Measurements from ENCODE around the gene PROX1.

Gene PROX1

DNA sequence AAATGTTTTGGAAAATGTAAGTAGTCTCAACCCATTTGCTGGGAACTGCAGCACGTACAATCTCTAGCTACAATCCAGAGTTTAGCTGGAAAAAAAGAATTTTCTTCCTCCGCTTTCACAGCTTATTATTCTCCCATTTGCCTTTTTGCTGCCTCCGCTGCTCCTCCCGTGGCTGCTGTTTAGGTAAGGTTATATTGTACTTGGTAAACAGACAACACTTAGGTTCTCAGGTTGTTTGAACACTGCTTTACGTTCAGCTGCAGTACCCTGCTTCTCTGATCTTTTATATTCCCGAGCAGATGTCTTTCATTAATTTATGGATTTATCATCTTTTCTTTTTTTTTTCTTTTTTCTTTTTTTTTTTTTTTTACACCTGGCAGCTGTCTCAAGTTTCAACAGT, 14.3 kb downstream of the PROX1 start:
- no peak for DNase-seq

DNA sequence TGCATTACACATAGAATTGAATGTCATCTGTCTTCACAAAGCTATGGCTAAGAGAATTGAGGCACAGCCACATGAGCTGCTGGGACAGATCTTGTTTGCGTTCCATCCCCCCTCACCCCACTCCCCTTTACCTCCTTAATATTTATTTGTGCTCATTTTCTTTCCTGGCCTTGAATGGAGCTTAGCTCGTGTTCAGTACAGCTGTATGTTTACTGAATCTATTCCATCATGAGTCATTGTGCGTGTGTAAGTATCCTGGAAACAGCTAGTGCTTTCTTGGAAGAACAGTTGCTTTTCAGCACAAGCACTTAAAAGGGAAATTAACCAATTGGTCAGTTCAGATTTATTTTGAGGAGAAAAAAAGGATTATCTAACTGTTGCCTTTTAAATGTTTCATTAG, 14.7 kb downstream of the PROX1 start:
- DNase-seq: peak; percentile 49 to 84

DNA sequence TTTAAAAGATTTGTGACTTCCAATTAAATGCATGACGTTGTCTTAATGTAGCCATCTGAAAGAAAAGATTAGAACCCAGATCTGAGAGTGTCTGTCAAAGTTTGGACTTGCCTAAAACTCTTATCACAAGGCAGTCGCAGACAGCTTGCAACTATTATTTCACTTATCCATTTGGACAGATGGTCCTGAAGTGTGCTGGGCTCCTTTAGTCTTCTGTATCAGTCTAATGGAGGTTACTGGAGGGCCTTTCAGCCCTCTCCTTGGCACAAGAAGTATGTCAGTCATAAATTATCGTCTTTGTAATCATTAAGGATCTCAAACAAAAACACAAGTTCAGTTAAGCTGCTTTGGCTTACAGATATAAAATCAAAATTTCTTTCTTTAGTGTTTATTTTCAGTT, 15.5 kb downstream of the PROX1 start:
- peak; percentile 84 to 98 for DNase-seq

DNA sequence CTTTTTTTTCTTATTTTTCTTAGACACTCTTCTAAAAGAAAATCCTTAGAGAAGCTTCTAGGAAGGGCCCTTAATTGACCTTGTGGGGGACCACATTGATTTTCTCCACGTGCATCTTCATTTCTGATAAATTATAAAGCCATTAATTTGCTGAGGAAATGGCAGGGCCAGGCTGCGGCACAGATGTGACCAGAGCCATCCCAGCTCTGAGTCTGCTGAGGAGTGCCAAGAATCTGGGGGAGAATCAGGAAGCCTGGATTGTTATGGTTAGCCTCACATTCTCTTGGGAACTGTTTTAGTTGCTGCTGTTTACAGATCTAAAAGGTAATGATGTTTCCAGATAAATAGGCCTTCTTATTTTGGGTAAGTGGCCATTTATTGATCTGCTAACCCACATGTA, 16.2 kb downstream of the PROX1 start:
- DNase-seq: peak; percentile 69 to 77

DNA sequence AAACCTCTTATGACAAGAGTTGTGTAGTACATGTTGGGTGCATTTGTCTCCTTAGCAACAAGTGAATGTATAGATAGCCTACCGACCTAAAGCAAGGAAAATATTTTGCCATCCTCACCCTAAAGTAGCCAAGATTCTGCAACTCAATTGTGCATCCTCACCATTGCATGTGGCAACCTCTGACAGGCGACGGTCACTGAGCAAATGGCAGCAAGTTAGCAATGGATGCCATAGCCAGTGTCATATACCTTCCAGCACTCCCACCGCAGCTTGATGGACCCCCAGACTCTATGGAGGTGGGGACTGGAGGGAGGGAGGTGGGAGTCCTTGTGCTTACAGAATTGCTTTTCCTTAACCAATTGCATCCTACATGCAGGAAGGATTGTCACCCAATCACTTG, 17.0 kb downstream of the PROX1 start:
- no peak for DNase-seq

DNA sequence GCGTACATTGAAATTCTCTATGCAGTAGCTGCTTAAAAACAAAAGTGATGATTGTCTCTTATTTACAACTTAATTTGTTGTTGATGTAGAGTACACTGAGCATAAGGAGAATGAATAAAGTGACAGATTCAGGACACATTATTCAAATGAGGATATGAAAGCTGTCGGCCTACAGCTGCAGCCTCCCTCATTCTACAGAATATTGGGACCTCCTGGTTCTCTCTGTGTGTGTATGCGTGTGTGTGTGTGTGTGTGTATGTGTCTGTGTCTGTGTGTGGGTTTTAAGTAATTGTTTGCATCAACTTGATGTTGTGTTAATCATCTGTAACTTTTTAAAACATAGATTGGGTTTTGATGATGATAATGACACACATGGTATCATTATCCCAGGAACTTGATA, 17.9 kb downstream of the PROX1 start:
- DNase-seq: no peak

DNA sequence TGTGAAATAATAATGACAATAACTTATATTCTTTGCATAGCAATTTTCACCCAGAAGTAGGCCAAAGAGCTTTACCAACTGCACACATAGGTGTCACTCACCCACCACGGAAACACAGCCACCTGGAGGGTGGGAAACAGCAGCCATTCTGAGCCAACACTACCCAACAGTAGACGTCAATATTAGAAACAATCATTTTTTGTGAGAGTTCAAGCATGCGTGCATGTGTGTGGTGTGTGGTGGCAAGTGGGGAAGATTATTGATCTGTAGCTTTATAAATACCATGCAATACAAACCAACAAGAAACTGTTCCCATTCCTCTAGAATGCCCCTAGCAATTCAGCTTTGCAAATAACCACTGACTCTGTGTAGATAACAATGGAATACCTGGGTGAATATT, 19.1 kb downstream of the PROX1 start:
- no peak for DNase-seq

DNA sequence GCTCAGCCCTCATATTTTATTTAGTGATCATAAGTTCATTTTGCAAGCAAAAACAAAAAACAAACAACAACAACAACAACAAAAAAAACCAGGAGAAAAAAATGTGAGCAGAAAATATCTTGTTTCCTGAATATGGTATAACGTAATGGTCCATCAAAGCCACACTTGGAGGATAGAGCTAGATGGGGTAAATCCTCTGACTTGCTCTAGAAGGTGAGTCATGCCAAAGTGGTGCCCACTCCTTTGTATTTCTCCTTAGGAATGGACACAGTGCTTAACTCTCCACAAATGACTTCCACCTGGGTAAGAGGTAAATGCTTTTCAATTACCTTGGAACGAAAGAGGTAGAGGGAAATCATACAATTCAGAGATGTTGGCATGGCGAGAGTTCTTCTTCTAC, 20.6 kb downstream of the PROX1 start:
- DNase-seq: no peak

DNA sequence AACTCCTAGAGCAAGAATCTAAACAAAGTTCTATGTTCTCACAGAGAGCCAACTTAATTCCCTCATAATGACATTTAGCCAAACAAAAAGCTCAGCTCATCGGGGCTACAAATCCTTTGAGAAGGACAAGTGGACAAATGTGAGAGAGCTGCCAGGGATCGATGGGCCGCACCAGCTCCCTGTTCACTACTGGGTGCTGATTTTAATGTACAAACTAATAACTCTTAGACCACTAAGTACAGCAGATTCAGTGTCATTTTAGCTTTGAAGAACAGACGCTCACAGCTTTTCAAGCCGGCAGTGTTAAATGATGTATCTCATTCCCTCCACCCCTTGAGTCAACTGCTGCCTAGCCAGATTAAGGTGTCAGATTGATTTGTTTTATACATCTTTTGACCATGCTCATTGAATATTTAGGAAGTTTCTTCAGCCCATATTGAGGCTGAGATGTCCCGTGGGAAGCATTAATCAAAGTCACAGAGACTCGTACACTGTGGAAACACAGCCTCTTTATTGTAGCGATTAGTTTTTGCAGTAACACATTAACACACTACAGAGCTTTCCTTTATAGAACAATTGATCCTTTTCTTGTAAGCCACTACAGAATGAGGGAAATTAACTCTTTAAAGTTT, 21.1 kb downstream of the PROX1 start:
- peak in 1 of 2 experiments; percentile 32 for DNase-seq

DNA sequence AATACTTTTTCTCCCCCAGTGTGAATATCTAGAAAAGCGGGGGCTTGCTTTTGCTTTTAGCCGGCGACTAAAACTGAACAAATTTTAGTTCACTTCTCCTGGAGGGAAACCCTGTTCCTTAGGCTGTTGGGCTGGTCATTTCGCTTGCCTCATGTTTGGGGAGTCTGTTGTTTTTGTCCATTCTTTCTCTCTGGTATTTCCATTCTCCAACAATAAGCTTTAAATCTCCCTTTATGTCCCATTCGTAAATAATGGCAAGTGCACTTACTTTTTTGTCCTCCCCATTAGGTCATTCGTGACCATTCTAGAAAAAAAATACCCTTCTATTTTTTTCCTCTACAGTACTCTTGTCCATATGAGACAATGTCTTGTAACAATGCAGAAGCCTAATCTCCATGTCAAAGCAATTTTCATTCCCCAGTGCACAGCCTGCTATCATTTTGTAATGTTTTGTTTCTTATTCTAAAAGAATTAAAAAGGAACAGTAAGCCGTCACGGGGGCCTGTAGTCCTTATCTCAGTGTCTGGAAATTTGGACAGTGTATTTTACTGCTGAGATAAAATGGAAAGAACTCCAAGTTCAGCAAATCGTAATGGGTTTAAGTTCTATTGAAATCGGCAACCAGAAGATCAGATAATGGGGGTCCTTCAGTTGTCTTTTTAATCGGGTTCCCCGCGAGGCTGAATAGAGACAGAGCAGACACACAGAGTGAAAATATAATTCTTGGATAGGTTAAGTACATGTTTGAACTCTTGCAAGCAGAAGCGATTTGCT, 21.8 kb downstream of the PROX1 start:
- DNase-seq: no peak

DNA sequence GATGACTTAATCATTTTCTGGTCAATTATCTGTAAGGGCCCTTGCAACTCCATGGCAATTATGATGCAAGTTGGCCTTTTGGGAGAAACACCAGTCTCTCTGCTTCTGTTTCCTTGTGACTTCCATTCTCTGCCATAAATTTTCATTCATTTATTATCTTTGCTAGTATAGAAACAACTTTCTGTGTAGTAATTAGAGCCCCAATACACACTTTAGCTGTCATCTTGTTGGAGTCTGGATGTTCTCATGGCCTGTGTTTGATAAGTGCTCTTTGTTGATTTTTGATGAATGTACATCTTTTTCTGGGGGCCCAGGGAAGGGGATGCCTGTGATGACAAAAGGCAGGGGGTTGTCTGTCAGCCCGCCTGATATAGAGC, 22.4 kb downstream of the PROX1 start:
- DNase-seq: no peak

DNA sequence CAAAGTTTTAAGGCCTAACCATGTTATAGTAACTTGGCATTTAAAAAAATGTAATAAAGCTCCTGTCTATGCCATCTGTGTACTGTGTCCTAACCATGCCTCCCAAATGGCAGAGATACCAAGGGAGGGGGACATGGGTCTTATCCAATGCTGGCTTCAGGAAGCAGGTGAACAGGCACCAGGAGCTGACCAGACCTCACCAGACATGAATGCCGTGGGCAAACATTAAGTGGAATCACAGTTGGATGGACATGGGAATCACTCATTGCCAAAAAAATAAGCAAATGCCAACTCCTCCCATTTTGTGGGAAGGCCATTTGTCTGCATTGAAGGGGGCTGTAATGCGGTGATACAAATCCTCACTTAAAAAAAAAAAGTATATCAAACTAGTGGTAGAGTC, 22.9 kb downstream of the PROX1 start:
- no peak for DNase-seq

DNA sequence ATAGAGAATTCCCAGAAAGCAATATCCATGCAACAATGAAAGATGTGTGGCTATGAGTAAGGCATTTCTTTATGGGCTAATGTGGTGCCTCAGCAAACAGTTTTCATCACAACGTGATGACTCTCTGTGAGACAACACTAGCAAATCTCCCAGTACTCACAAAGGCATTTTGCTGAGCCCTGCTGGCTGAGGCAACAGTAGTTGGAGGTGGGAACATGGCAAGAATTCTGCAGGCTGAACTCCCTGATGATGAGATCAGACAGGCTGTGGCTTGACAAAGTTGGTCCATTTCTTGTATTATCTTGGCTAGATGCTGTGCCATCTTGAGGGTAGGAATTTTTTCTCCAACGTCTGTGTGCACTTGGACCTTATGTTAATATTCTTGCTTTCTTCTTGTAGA, 24.6 kb downstream of the PROX1 start:
- no peak for DNase-seq

DNA sequence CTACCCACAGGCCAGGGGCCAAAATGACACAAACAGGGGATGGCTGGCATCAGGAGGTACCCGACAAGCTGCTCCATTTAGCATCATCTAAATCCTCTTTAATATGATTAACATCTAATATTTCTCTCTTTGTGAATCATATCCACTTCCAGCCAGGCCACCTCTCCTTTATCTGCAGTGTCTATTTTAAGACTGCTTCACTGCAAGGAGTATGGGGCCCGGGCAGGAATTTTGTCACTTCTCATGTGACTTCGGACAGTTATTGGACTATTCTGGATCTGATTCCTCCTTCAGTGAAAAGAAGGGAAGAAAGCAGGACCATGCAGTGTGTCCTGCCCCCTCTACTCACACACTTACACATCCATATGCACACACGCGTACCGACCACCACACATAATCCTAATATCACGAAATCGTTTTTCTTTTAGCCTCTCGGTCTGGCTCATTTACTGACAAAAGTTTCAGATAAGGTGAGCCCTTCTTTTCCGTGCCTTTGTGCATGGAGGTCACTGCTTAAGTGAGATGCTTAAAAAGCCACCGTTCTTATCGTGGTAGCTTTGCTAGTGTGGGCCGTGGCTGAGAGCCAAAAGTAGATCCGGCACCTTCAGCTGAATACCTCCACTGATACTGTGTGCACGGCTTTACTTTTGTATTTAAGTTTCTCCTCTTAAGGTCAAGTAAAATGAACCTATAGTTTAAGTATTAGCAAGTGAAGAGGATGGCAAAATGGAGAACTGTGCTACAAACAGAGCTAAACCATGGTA, 26.0 kb downstream of the PROX1 start:
- DNase-seq: peak in 1 of 2 experiments; percentile 36

DNA sequence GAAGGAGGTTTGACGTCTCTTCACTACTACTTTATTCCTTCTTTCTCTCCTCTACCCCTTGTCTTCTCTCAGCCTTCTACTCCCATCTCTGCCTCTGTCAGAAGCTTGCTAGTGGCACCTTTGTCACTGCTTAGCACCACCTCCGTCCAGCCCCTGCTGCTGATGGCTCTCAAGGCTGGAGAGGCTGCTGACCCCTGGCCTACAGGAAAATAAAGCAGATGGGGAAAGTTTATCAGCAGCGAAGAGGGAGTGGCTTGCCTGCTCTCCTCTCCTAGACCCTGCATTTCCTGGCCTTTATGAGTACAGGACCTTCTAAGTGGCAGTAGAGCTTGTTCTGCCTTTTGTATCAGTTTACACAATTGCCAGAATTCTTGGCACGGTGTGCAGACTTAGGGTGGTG, 27.0 kb downstream of the PROX1 start:
- DNase-seq: no peak

DNA sequence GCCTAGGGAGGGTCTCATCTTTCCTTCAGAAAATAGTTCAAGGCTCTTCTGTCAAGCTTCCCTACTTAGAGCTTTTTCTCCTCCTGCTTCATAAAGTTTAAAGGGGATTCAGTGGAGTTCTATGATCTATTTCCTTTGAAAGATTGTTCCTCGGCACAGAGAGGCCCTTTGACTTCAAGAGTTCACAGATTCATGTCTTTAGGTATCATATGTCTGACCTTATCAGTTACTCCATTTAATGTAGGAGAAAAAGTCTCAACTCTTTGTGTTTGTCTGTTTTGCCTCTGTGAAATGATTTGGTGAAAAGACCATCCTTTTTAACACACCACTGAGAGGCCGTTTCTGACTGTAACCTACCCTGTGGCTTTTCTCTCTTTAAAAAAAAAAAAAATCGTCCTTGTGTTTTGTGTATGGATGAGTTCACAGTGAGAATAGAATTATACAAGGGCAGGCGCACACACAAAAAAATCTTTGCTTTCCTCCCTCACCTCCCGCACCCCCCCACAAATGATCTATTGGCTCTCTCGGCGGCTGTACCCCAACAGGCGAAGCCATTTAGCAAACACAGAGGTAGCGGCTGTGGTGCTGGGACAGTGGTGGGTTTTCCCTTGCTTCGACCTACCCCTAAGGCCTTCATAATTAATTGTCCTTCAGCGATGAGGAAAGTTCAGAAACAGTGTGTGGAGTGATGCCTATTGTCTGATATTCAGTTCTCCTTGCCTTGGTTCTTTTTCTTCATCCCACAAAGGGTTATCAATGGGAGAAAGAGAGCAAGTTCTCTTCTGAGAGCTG, 29.6 kb downstream of the PROX1 start:
- DNase-seq: no peak

DNA sequence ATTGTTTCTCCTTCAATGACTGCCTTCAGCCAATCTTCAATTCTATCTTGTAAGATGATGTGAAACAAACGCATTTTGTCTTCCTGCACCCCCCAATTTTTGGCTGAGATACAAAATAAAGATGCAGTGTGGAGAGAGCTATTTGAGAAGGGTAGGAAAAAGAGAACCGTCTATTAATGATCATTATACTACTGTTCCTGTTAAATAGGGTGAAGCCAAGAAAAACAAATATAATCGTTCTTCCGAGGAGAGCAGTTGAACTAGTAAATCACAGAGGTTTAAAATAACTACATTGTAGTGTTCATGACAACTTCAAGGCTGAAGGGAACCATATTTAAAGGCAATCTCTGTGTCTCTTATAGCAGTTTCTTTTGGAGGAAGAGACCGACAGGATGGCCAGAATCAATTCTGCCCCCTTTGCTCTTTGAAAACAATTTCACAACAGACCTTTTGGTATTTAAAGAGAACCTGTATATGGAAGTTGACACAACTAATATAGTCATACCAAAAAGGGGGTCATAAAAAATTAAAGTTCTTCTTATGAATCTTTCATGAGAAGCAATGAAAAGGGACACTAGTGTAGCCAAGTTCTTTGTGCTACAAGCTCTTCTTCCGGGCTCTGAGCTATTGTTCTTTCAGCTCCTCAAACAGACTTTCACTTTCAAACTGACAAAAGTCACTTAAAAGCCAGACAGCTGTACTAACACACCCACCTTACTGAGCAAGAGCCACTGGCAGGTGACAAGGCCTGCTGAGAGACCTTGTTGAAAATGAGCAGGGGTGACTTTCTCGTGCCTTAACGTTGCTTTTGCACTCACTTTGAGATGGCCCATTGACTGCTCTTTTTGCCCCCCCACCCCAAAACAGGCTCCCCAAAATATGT, 30.9 kb downstream of the PROX1 start:
- DNase-seq: no peak

DNA sequence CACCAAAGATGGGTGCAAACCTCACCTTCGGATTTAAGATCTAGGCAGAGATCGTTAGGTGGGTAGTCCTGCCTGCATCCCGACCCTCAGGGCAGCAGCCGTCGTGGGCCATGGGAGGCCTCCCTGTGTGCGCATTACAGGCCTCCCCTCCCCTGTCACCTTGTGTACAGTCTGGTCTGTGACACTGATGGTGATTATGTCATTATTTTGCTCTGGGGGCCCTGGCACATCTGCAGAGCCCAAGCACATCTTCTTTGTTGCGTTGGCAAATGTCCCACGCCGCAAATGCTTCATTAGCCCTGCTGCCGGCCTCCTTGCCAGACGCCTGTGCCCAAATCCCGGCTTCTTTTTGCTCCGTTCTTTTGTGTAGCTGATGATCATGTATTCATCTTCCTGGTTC, 31.7 kb downstream of the PROX1 start:
- DNase-seq: no peak

DNA sequence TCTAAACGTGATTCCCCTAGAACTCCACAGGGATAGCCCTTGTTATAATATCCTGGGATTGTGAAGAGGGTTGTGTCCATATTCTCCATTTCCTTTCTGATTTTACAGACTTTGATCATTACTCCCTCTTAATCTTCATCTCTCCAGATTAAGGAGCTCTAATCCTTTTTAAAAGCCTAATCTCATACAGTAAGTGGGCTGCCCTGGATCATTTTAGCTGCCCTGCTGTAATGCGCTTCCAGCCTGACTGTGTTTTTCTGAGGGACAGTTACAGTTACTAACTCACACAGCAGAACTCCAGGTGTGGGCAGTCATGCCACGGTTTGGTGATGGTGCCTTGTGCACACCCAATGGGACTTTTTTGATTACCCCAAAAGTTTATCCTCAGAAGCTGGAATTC, 33.5 kb downstream of the PROX1 start:
- DNase-seq: peak; percentile 59 to 81

DNA sequence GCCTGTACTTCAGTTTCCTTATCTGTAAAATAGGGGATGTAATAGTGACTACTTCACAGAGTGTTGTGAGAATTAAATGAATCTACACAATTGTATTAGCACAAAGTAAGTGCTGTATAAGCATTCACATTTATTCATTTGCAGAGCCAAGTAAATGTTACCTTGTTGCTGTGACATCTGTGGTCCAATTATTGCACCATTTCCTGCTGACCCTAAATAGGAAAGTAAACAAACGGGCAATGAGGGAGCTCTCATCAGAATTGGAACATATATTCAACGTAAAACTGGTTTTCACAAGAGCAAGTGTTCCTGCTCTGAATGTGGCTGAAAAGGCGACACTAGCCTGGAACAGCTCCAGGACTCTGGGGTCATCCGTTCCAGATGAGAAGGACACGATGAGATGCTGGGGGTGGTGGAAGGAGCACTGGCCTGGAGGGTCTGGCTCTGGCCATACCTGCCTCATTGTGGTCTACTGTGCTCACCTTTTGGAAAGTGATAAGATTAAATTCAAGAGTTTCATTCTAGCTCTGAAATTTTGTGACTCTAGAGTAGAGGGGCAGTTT, 34.5 kb downstream of the PROX1 start:
- DNase-seq: no peak

DNA sequence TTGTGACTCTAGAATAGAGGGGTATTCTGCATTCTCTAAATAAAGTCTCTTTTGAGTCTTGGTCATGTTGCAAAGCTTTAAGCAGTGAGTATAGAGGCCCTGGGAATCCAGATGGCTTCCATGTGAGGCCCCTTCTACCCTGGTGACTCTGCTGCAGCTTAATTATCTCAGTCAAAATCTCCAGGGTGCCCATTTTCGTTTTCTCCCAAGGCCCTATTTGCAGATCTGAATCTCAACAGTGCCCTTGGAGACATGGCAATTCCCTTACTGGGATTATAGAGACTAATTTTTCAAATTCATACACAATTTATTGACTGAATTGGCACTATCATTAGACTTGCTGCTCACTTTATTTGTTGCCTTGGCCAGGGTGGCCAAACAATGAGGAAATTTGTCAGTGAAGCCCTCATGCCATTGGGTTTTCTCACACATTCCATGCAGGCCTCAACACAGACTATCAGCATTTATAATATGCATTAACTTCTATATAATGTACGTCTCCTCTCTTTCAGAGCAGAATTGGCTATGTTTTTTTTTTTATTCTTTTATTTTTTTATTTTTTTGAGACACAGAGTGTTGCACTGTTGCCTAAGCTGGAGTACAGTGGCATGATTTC, 35.1 kb downstream of the PROX1 start:
- no peak for DNase-seq
